Measurements from ENCODE around the gene PKP3.

PKP3 gene

GRCh38 chr11:447923-448731 lies 54.1 kb downstream of the PKP3 start:
- DNase-seq = peak; percentile 95

DNA sequence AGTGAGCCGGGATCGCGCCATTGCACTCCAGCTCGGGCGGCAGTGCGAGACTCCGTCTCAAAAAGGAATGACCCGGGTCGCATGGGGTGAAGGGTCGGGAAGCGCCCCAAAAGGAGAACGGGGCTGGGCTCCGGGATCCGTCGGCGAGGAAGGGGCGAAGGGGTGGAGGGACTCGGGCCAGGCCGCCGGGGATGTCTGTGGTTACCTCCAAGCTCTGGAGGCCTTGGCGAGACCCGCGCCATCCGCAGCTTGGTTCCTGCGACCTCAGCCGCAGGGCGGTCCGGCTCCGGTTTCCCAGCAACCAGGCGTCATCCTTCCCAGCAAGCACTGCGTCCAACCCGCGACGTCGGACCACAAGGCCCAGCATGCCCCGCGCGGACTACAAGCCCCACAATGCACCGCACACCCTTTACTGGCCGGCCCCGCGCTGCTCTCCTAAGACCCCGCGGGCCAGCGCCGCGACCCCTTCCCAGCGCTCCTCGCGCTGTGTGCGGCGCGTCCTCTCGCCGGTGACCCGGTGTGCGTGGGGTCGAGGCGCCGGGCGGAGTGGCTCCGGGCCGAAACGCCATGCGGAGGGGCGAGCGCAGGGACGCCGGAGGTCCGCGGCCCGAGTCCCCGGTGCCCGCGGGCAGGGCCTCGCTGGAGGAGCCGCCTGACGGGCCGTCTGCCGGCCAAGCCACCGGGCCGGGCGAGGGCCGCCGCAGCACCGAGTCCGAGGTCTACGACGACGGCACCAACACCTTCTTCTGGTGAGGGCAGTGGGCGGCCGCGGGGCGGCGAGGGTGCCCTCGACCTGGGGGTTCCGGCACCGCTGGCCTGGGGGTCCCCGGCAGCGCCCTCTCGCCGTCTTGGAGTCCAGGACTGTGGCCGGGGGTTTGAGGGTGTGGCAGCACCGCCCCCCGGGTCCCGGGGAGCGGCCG lies 56.1 kb downstream of the PKP3 start, which contains the start of gene PTDSS2:
TSS of gene PTDSS2 (plus strand) at position 391 of the 920 bp plus-strand sequence. CDS start at position 568, 177 bp downstream.
- DNase-seq = peak; percentile 98

DNA sequence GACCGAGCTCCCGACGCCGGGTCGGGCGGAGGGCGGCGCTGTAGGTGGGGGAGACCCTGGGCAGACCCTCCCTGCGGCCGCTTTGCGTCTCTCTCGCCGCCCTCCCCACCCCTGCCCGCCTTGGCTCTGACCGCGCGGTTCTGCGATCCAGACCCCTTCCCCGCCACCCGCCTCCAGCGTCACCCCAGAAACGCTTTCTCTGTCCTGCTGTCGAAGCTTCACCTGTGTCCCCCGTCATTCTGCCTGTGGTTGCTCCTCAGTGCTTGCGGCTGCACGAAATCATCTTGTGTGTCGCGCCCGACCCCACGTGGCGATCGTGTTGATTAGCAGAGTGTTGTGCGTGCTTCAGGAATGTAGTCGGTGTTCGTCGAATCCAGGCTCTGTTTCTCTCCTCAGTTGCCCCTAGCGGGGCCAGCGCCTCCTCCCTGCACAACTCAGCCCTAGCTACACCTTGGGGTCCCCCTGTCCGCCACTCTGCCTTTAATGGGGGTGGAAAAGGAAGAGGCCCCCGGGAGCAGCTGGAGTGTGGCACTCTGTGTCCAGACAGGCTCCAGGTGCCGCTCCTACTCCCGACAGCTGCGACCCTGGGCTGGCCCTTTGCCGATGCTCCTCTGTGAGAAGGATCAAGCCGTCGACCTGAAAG lies 56.9 kb downstream of the PKP3 start:
- peak; percentile 78 for DNase-seq

GRCh38 chr11:451738-452137 lies 57.7 kb downstream of the PKP3 start:
- DNase-seq = no peak

DNA sequence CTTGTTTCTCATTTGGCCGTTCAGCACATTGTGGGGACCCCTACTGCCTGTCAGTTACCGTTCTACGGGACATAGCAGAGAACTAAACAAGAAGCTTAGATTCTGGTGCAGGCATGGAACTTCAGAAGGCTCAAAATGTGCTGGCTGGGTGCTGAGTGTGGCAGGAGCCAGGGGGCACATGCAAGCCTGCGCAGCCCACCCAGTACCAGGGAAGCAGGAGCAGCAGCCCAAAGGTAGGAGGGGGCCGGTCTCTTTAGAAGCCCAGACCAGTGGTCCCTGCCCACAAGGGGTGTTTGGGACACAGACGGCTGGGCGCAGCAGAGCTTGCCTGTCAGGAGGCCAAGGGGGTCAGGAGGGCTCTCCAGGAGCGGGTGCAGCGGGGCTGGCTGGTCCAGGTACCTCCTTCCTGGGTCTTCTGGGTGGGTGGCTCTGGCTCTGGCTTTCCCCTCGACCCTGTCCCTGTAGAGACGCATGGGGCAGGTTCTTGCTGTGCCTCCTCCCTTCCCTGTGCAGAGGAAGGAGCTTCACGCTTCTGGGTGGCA lies 58.3 kb downstream of the PKP3 start:
- DNase-seq = no peak

DNA sequence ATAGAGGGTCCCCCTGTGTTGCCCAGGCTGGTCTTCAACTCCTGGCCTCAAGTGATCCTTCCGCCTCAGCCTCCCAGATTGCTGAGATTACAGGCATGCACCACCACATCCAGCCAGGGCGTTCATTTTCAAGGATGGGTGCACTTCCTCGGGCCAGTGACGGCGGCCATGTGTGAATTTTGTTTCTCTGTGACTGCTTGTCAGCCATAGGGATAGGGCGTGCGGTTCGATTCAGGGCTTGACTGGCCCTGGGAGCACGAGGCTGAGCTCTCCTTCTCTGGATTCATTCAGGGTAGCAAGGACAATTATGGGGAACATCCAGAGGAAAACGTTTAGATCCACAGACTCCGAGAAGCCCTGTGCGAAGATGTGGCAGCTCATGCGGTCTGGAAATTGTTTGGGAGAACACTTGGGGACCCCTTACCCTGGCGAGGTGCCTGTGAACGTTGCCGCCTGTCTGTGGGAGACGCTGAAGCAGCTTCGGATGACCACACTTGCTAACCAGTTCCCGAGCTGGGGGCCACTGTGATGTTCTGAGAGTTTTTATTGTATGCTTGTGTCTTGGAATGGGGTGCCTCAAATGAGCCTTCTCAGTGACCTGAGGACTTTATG lies 59.0 kb downstream of the PKP3 start:
- DNase-seq = no peak

- no peak for DNase-seq
Observed at GRCh38 chr11:453564-453963, 59.6 kb downstream of the PKP3 start.

- DNase-seq = no peak
Observed at GRCh38 chr11:454043-454442, 60.0 kb downstream of the PKP3 start.
